ENCODE measurements around the gene LDLRAD4.
"Not testable (repeated sequence)": the region's sequence is repeated elsewhere in the genome, so short reads cannot be mapped to it uniquely, and the experiment has no call there.

Gene LDLRAD4

DNA sequence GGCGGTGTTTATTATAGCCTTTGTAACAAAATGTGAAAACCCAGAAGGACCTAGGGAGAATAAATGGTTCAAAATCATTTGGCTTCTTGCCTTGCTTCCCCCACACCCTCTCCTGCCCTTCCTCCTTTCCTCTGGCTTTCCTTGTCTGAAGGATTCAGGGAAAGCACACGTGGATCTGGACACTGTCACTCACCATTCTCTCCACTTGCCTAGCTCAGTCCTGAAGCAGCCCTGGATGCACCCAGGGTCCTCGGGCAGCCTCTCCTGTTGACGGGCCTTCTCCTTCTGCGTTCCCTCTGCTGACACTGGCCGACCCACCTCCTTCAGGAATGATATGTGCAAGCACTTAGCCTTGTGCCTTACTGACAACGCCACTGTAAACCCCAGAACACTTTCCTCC is 439.4 kb downstream of the LDLRAD4 start:
- DNase-seq (ENCODE audit: low read depth, low spot score), result no peak

DNA sequence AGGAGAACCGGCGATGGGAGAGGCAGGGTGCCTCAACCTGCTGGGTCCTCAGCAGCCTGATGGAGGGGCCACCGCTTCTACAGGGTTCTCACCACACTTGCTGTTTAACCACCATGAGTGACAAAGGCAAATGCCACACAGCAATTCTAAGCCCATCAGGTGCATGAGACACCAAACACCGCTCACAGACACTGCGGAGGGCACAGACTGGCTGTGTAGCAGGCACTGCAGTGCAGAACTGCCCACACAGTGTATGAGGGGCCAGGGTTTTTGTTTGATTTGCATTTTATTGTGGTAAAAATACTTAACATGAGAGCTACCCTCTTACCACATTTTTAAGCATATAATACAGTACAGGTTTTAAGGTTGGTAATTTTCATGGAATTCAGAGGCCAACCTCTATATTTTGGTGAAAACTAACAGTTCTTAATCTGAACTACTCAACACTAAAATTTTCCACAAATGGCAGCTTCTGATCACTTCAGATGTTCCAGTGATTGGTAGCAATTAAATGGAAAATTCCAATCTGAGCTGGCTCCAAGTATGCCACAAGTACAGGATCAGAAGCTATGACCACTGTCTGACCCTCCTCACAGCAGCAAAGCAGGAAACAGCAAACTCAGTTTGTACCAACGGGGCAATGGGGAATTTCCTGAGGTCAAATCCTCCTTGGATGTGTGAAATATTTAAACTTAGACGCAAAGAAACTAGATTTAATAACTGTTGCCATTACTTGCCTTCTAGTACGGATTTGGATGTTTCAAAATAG is 440.1 kb downstream of the LDLRAD4 start:
- no peak for DNase-seq (ENCODE audit: low read depth, low spot score)

DNA sequence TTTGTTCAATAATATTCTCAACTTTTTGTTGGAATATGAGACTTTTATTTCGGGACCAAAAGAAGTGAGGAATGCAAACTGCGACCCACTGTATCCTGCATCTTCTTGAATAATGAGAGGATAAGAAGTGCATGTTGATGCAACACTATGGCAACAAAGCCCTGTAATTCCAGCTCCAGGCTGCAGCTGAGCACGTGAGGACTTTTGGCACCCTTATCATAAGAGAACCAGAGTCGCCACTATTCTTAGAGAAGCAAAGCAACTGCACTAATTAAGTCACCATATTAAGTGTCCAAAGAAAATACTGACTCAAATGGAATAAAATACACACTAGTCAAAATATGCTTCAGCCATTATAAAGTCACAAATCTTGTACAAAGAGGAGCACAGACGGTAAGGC is 441.9 kb downstream of the LDLRAD4 start:
- no peak for DNase-seq (ENCODE audit: low read depth, low spot score)

DNA sequence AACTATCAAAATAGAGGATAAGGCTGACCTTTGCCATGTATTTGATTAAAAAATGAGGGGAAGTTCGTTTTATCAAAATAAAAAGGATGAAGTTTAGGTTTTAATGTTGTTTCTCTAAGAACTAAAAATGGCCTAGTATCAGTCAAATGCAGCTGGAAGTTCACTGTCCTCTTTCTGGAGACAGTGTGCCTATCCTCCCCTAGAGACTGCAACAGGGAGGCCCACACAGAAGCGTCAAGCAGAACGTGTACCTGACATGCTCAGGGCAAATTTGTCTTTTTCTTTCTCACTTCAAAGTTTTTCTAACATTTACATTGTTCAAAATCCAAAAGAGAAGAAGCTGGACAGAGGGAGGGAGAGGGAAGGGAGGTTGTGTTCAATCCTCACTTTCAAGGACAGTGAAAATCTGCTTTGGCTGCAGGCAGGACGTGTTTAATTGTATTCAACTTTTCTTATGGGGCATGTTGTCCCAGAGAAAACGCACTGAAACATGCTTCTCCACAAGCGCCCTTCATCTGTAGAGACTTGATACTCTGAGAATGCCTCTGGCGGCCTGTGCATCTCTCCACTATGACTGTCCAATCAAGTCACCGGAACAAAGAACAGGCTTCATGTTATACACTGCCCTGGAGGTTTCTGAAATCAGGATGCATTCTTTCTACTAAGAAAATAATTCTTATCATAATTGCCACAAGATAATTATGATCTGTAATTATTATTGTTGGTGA is 442.7 kb downstream of the LDLRAD4 start:
- DNase-seq (ENCODE audit: low read depth, low spot score), result no peak

DNA sequence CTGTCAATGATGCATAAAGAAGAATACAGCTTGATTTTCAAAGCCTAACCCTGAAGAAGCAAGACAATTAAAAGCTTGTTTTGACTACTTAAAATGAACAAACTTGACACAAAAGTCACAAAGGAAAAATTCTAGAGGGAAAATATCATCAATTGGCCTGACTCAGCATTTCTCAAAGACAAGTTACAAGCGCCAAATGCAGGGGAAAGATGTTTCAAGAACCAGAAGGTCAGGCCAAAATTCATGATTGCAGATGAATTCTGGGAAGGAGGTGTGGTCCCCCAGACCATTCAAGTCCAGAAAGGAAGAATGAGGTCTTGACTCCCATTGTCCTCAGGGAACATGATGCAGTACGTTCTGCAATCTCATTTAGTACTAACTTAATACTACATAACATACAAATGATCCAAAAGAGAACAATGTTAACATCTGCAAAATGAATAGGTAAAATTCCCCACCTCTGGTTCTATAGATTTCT is 443.3 kb downstream of the LDLRAD4 start:
- DNase-seq (ENCODE audit: low read depth, low spot score), result no peak

DNA sequence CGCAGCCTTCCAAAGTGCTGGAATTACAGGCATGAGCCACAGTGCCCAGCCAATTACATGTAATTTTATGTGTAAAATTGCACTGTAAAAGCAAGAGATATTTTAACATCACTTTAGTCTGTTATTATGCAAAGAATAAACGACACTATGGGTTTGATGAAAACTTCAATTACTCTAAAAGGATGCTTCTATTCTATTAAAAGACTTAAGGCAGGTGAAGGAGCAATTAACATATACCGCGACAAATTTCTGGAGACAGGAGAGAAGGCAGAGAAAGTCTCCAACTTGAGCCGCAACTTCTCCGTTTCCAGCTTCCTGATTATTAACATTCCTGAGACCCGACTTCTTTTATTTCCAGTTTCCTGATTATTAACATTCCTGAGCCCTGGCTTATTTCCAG is 454.1 kb downstream of the LDLRAD4 start:
- no peak for DNase-seq (ENCODE audit: low read depth, low spot score)

DNA sequence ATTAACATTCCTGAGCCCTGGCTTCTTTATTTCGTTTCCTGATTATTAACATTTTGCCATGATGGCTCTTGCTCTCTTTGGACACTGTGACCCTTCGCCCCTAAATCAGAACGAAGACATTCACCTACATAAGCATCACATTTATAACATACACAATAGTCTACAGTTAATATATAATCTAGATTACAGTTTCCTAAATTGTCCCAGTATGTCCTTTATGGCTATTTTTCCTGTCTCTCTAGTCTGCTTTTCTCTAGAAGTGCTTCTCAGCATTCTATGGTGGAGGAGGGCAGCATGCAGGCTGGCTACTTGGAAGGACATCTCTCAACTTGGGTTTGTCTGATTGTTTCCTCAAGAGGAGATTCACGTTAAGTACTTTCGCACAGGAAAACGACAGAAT is 457.9 kb downstream of the LDLRAD4 start:
- no peak for DNase-seq (ENCODE audit: low read depth, low spot score)

DNA sequence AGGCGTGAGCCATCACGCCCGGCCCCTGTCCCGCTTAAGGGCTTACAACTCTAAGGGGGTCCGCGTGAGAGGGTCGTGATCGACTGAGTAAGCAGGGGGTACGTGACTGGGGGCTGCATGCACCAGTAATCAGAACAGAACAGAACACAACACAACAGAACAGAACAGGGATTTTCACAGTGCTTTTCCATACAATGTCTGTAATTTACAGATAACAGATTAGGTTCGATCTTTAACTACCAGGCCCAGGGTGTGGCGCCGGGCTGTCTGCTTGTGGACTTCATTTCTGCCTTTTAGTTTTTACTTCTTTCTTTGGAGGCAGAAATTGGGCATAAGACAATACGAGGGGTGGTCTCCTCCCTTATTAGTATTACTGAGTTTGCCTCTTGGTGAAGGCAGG is 458.8 kb downstream of the LDLRAD4 start:
- DNase-seq (ENCODE audit: low read depth, low spot score), result not testable (repeated sequence)

DNA sequence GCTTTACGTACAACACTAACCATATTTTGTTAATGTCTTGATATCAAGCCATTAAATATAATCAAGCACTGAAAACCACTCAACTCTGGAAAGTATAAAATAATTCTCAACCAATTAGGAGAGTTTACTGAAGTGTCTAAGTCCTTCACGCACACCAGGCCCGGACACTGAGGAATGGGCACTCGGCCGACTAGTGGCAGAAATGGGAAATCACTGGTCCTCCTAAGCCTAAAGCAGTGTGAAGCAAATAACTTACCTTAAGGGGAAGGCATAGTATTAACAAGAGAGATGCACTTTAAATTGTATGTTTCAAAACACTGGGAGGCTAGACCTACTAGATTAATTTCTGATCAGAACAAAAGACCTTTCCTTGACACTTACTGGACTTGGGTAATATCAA is 462.1 kb downstream of the LDLRAD4 start:
- DNase-seq (ENCODE audit: low read depth, low spot score), result no peak

DNA sequence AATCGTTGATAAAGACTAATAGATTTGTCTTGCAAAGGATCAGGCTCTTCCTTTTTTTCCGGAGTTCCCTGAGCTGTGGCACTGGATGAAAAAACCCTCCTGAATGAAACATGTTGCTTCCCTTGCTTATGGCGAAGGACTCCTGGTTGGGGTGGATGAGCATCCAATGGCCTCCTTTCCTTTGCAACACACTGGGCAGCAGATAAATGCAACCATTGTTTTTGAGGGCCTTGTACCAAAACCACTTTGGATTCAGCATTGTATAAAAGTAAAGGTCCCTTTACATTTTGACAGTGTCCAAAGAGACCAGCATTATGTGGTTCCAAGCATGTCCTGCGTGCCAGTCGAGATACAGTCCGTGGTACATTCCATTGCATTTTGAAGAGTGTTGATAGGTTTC is 463.1 kb downstream of the LDLRAD4 start:
- no peak for DNase-seq (ENCODE audit: low read depth, low spot score)

DNA sequence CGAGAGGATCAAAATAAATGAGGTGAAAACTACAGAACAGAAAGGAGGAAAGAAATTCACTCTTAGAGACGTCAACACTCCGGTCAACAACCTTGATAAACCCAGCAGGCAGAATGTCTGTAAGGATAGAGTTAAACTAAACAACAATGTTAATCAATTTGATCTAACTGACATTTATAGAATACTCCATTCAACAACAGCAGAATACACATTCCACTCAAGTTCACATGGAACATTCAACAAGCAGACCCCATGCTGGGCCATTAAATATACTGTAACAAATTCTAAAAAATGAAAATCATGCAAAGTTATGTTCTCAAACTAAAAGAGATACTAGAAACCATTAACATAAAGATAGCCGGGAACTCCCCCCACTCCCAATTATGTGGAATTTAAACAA is 466.0 kb downstream of the LDLRAD4 start:
- no peak for DNase-seq (ENCODE audit: low read depth, low spot score)

DNA sequence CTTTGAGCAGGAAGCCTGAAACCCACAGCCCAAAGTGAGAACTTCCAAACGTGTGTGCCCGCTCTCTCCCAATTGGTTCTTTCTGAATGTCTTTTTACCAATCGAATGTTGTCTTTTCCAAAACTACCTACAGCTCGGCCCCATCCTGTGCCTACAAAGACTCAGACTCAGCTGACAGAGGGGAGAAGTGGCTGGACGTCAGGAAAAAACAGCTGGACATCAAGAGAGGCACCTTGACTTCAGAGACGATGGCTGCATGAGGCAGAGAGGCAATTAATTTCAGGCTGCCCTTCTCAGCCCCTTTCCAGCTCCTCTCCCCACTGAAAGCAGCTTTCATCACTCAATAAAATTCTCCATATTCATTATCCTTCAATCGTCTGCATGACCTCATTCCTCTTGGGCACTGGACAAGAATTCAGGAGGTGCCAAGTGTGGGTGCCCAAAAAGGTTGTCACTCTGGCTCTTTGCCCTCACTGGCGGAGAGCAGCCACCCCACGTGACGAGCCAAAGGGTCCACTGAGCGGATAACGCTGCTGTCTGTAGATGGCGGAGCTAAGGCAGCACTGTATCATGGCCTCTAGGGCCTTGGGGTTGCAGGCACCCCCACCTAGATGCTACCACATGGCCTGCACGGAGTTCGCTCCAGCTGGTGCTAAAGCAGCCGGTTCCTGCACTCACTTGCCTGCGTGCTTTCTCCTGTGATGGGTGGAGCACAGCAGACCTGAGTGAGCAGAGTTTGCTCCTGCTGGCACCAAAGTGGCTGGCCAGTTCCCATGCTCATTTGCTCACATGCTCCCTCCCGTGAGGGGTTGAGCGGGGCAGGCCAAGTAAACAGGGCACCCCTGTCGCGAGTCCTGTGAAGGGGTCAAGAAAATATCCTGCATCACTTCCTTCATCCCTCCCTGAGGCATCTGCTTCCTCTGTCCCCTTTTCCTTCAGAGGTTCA is 469.9 kb downstream of the LDLRAD4 start:
- no peak for DNase-seq (ENCODE audit: low read depth, low spot score)

DNA sequence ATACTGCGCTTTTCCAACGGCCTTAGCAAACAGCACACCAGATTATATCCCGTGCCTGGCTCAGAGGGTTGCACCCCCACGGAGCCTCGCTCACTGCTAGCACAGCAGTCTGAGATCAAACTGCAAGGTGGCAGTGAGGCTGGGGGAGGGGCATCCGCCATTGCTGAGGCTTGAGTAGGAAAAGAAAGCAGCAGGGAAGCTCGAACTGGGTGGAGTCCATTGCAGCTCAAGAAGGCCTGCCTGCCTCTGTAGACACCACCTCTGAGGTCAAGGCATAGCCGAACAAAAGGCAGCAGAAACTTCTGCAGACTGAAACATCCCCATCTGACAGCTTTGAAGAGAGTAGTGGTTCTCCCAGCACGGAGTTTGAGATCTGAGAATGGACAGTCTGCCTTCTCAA is 471.5 kb downstream of the LDLRAD4 start:
- not testable (repeated sequence) for DNase-seq (ENCODE audit: low read depth, low spot score)

DNA sequence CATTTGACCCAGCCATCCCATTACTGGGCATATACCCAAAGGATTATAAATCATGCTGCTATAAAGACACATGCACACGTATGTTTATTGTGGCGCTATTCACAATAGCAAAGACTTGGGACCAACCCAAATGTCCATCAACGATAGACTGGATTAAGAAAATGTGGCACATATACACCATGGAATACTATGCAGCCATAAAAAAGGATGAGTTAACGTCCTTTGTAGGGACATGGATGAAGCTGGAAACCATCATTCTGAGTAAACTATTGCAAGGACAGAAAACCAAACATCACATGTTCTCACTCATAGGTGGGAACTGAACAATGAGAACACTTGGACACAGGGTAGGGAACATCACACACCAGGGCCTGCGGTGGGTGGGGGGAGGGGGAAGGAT is 476.8 kb downstream of the LDLRAD4 start:
- not testable (repeated sequence) for DNase-seq (ENCODE audit: low read depth, low spot score)

DNA sequence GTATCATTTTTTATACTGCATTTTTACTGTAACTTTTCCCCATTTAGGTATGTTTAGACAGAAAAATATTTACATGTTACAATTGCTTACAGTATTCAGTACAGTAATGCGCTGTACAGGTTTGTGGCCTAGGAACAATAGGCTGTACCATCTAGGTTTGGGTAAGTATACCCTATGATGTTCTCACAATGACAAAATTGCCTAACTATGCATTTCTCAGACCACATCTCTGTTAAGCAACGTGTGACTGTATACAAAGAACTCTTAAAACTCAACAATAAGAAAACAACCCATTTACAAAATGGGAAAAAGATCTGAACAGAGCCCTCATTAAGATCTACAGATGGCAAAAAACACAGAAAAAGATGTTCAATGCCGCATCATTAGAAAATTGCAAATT is 478.4 kb downstream of the LDLRAD4 start:
- DNase-seq (ENCODE audit: low read depth, low spot score), result no peak

DNA sequence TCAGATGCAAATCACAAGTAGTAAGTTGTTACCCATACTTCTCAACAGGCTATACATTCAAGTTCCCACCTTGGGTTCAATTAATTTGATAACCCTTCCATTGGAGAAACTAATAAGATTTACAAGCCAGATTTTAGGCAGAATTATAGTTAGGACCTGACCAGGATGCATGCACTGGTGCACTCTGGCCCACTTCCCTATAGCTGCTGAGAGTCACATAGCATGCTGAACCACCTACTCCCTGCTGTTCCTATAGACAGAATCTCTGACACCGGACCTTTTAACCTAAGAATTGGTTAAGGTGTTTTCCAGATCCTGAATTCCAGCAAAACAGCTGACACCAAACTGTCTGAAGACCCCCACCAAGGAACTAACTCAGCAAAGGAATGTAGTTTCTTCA is 481.6 kb downstream of the LDLRAD4 start:
- DNase-seq (ENCODE audit: low read depth, low spot score), result no peak
